Measurements from ENCODE around the gene TGM2.

- TF ChIP-seq FOXP2 (optimal IDR thresholded peaks at IDR 0.05; ENCODE audit: control extremely low read depth, extremely low read length, insufficient read depth) (no peak), EZH2 (IDR thresholded peaks at IDR 0.05) (no peak), POLR2AphosphoS5 (IDR thresholded peaks at IDR 0.05; ENCODE audit: borderline replicate concordance, low read depth, low read length) (no peak)
Measured at GRCh38 chr20:38108986-38109541, 56.0 kb downstream of the TGM2 start.
